H9 (cell line): ENCODE measurements around the gene RNF26. TPM values are rescaled to one million over a fixed set of nuclear protein-coding genes. Genes with fewer than 3 reads are reported as not detected.
A peak's percentile ranks its signal among the peaks of the same experiment; 100 is the strongest.

ENCODE experiments used
- DNase-seq: peaks from one replicate; pipeline ENCODE4 v3.0.0-alpha.2; 2017
- H2AFZ ChIP-seq: one replicate; pipeline ENCODE4 v1.6.1; 2013; ENCODE audit warnings: mild to moderate bottlenecking, low read length, control low read depth, moderate library complexity
- H2AK5ac ChIP-seq: 2 replicates; pipeline ENCODE4 v1.6.1; 2013; ENCODE audit warnings: low read length, control low read depth, mixed read lengths; ENCODE audit not compliant: insufficient read length
- H2BK120ac ChIP-seq: one replicate; pipeline ENCODE4 v1.6.1; 2013; ENCODE audit warnings: low read depth, mild to moderate bottlenecking, low read length, control low read depth, inconsistent platforms; ENCODE audit not compliant: poor library complexity, severe bottlenecking
- H2BK12ac ChIP-seq: 2 replicates; pipeline ENCODE4 v1.6.1; 2013; ENCODE audit warnings: low read length, control low read depth, mixed read lengths, low read depth; ENCODE audit not compliant: insufficient read length
- H2BK15ac ChIP-seq: 2 replicates; pipeline ENCODE4 v1.6.1; 2013; ENCODE audit warnings: low read depth, low read length, control low read depth
- H2BK20ac ChIP-seq: one replicate; pipeline ENCODE4 v1.6.1; 2013; ENCODE audit warnings: low read depth, mild to moderate bottlenecking, low read length, control low read depth, inconsistent platforms; ENCODE audit not compliant: poor library complexity, severe bottlenecking
- H2BK5ac ChIP-seq: 2 replicates; pipeline ENCODE4 v1.6.1; 2013; ENCODE audit warnings: low read length, control low read depth, mixed read lengths; ENCODE audit not compliant: insufficient read length
- H3K14ac ChIP-seq: 2 replicates; pipeline ENCODE4 v1.6.1; 2013; ENCODE audit warnings: low read length, control low read depth; ENCODE audit not compliant: insufficient read depth
- H3K18ac ChIP-seq: 2 replicates; pipeline ENCODE4 v1.6.1; 2013; ENCODE audit warnings: low read depth, mild to moderate bottlenecking, mixed read lengths, low read length, control low read depth; ENCODE audit not compliant: insufficient read length
- H3K23ac ChIP-seq: 2 replicates; pipeline ENCODE4 v1.6.1; 2013; ENCODE audit warnings: low read length, control low read depth, mixed read lengths, low read depth; ENCODE audit not compliant: insufficient read length
- H3K23me2 ChIP-seq: 2 replicates; pipeline ENCODE4 v1.6.1; 2013; ENCODE audit warnings: low read depth, mild to moderate bottlenecking, mixed read lengths, low read length, control low read depth; ENCODE audit not compliant: insufficient read length, poor library complexity, severe bottlenecking
- H3K27ac ChIP-seq: 2 replicates; pipeline ENCODE4 v1.5.1; 2013; ENCODE audit warnings: low read length, control low read depth, mixed read lengths, low read depth; ENCODE audit not compliant: insufficient read length
- H3K27me3 ChIP-seq: 2 replicates; pipeline ENCODE4 v1.6.1; 2013; ENCODE audit warnings: low read length, control low read depth, inconsistent platforms; ENCODE audit not compliant: insufficient read depth
- H3K4ac ChIP-seq: 2 replicates; pipeline ENCODE4 v1.6.1; 2013; ENCODE audit warnings: low read depth, mild to moderate bottlenecking, control low read depth, inconsistent platforms, low read length, moderate library complexity
- H3K4me1 ChIP-seq: 2 replicates; pipeline ENCODE4 v1.6.1; 2013; ENCODE audit warnings: low read length, control low read depth, inconsistent platforms; ENCODE audit not compliant: insufficient read depth
- H3K4me2 ChIP-seq: 2 replicates; pipeline ENCODE4 v1.6.1; 2013; ENCODE audit warnings: low read length, control low read depth, mixed read lengths; ENCODE audit not compliant: insufficient read length, insufficient read depth
- H3K56ac ChIP-seq: 2 replicates; pipeline ENCODE4 v1.6.1; 2013; ENCODE audit warnings: low read depth, mild to moderate bottlenecking, mixed read lengths, low read length, control low read depth; ENCODE audit not compliant: insufficient read length
- H3K79me1 ChIP-seq: 2 replicates; pipeline ENCODE4 v1.6.1; 2013; ENCODE audit warnings: low read depth, mild to moderate bottlenecking, moderate library complexity, low read length, control low read depth, inconsistent platforms; ENCODE audit not compliant: insufficient read depth, poor library complexity, severe bottlenecking
- H3K79me2 ChIP-seq: 2 replicates; pipeline ENCODE4 v1.6.1; 2013; ENCODE audit warnings: low read length, control low read depth, inconsistent platforms; ENCODE audit not compliant: insufficient read depth
- H3K9ac ChIP-seq: 2 replicates; pipeline ENCODE4 v1.6.1; 2013; ENCODE audit warnings: low read length, control low read depth, mixed read lengths; ENCODE audit not compliant: insufficient read length; ENCODE audit errors: extremely low read depth
- H3K9me3 ChIP-seq: one replicate; pipeline ENCODE4 v1.6.1; 2013; ENCODE audit warnings: low read depth, low read length, inconsistent platforms; ENCODE audit not compliant: control insufficient read depth
- H3T11ph ChIP-seq: one replicate; pipeline ENCODE4 v1.6.1; 2013; ENCODE audit warnings: mild to moderate bottlenecking, low read length, control low read depth, inconsistent platforms
- H4K20me1 ChIP-seq: one replicate; pipeline ENCODE4 v1.6.1; 2013; ENCODE audit not compliant: control insufficient read depth, insufficient read length, insufficient read depth
- H4K5ac ChIP-seq: 2 replicates; pipeline ENCODE4 v1.6.1; 2013; ENCODE audit warnings: low read depth, mild to moderate bottlenecking, mixed read lengths, low read length, control low read depth; ENCODE audit not compliant: insufficient read length
- H4K8ac ChIP-seq: replicated peaks from 2 replicates; pipeline ENCODE4 v1.6.1; 2013; ENCODE audit warnings: low read length, control low read depth, mixed read lengths, low read depth; ENCODE audit not compliant: insufficient read length
- H4K91ac ChIP-seq: 2 replicates; pipeline ENCODE4 v1.6.1; 2013; ENCODE audit warnings: low read depth, mild to moderate bottlenecking, moderate library complexity, mixed read lengths, low read length, control low read depth; ENCODE audit not compliant: insufficient read length
- H3K27ac Mint-ChIP-seq, 3 experiments: 2 replicates in 2 of 3; 3 replicates in 1 of 3; pipeline ENCODE4 v1.8.0; 2020 to 2021; ENCODE audit warnings: mixed read lengths in 3 of 3, mild to moderate bottlenecking in 1 of 3, moderate library complexity in 1 of 3
- H3K27me3 Mint-ChIP-seq: 2 replicates; pipeline ENCODE4 v1.8.0; 2021; ENCODE audit warnings: low read depth, mild to moderate bottlenecking, moderate library complexity, mixed read lengths
- H3K36me3 Mint-ChIP-seq, 3 experiments: 2 replicates in 2 of 3; 3 replicates in 1 of 3; pipeline ENCODE4 v1.8.0; 2020 to 2021; ENCODE audit warnings: low read depth in 3 of 3, mixed read lengths in 3 of 3; ENCODE audit not compliant: insufficient read depth in 1 of 3
- H3K4me1 Mint-ChIP-seq, 2 experiments: 2 replicates each; pipeline ENCODE4 v1.8.0; 2020; ENCODE audit warnings: mixed read lengths in 2 of 2
- H3K4me3 Mint-ChIP-seq, 2 experiments: 2 replicates in 1 of 2; 3 replicates in 1 of 2; pipeline ENCODE4 v1.8.0; 2020 to 2021; ENCODE audit warnings: mild to moderate bottlenecking in 2 of 2, mixed read lengths in 2 of 2, moderate library complexity in 1 of 2
- H3K9me3 Mint-ChIP-seq, 2 experiments: 2 replicates in 1 of 2; 3 replicates in 1 of 2; pipeline ENCODE4 v1.8.0; 2020; ENCODE audit warnings: mild to moderate bottlenecking in 2 of 2, mixed read lengths in 2 of 2, moderate library complexity in 1 of 2
- CTCF ChIP-seq: fragments of 200-600 bp; sonication (generic); conservative IDR thresholded peaks from 3 replicates; pipeline ENCODE4 v1.8.0; 2021; ENCODE audit warnings: antibody characterized with exemption, mild to moderate bottlenecking
- WGBS: extraction: QIAGEN DNeasy Blood & Tissue Kit; methylation state at CpG from one replicate; pipeline ENCODE4 v1.1.7; 2013; ENCODE audit warnings: missing lambda C conversion rate, low lambda C conversion rate, mixed read lengths; ENCODE audit not compliant: insufficient read length; ENCODE audit errors: extremely low coverage; 5-methylcytosine and 5-hydroxymethylcytosine counted together
- total RNA-seq: library from RNA; stranded (reverse); gene quantifications from 2 replicates; pipeline ENCODE4 v1.2.1, GENCODE V29; 2021

The RNF26 gene
- total RNA-seq, 1 experiment from 2014 or later, result 57.6 TPM

GRCh38 chr11:119285431-119285830, 48.9 kb upstream of the RNF26 start:
- H2BK120ac ChIP-seq, result no peak overlapping the region
- H3K14ac ChIP-seq, result no peak overlapping the region
- H3K4me1 ChIP-seq, result no peaks in the 10 kb centered on the region
- H2BK5ac ChIP-seq, result no peak overlapping the region
- no peak overlapping the region for H2BK15ac ChIP-seq
- H2AK5ac ChIP-seq, result no peak overlapping the region
- no peak overlapping the region for H4K8ac ChIP-seq
- no peak overlapping the region for H3K27ac ChIP-seq
- H3K27me3 ChIP-seq, result no peaks in the 10 kb centered on the region
- H4K20me1 ChIP-seq, result no peaks in the 10 kb centered on the region
- H3K4me2 ChIP-seq, result no peak overlapping the region
- no peak overlapping the region for H3K18ac ChIP-seq
- H3K23ac ChIP-seq, result no peak overlapping the region
- Mint-ChIP-seq H3K4me3 (no peak overlapping the region), H3K36me3 (peaks cover 32 to 57% (median 50%) of the 10 kb centered on the region in 3 experiments; a peak in 6 of 7 replicates), H3K9me3 (no peaks in the 10 kb centered on the region; a peak in 1 of 5 replicates), H3K27me3 (no peaks in the 10 kb centered on the region), H3K27ac (peak overlapping the region in 1 of 3 experiments; percentile 69; a peak in 1 of 7 replicates), H3K4me1 (no peaks in the 10 kb centered on the region)
- no peak overlapping the region for H2BK20ac ChIP-seq
- no peak overlapping the region for H3K9ac ChIP-seq
- no peak overlapping the region for H3K56ac ChIP-seq
- no peak overlapping the region for H4K91ac ChIP-seq
- no peaks in the 10 kb centered on the region for H3K79me1 ChIP-seq
- no peak overlapping the region for H3K4ac ChIP-seq
- no peak overlapping the region for H2AFZ ChIP-seq
- TF ChIP-seq CTCF, result no peak
- no CpG with 5 or more reads among the region's 9 CpGs for WGBS
- no peak overlapping the region for H4K5ac ChIP-seq
- no peak overlapping the region for H2BK12ac ChIP-seq
- H3T11ph ChIP-seq, result no peak overlapping the region
- no peaks in the 10 kb centered on the region for H3K23me2 ChIP-seq
- H3K9me3 ChIP-seq, result no peaks in the 10 kb centered on the region
- H3K79me2 ChIP-seq, result no peaks in the 10 kb centered on the region
- no peak for DNase-seq
